Natural killer cell treated with Interleukin-12 subunit alpha and Interleukin-12 subunit beta and Interleukin-15 and Interleukin-18, amount 100 ng/mL, for 72 hours (primary cell): Measurements from ENCODE around the gene RPTOR. TPM values are rescaled to one million over a fixed set of nuclear protein-coding genes. Genes with fewer than 3 reads are reported as not detected.
"Not testable (repeated sequence)": the region's sequence is repeated elsewhere in the genome, so short reads cannot be mapped to it uniquely, and the experiment has no call there.

ENCODE experiments used
- ATAC-seq, 2 donors: fragments of 150-1000 bp; cut with Tn5 transposase in 1 of 2; sonication (Bioruptor Pico), chemical (Tn5 transposase) in 1 of 2; 2 replicates each; pipeline ENCODE4 v1.10.0; 2021
- DNase-seq: peaks from one replicate; pipeline ENCODE4 v3.0.0; 2022; ENCODE audit warnings: low spot score
- H3K27ac Mint-ChIP-seq, 2 donors: 1 replicate in 1 of 2; 2 replicates in 1 of 2; pipeline ENCODE4 v1.8.0; 2022; ENCODE audit warnings: mixed read lengths in 2 of 2, mild to moderate bottlenecking in 1 of 2, moderate library complexity in 1 of 2
- H3K27me3 Mint-ChIP-seq, 2 donors: 1 replicate in 1 of 2; 2 replicates in 1 of 2; pipeline ENCODE4 v1.8.0; 2022; ENCODE audit warnings: mixed read lengths in 2 of 2
- H3K36me3 Mint-ChIP-seq: one replicate; pipeline ENCODE4 v1.8.0; 2022; ENCODE audit warnings: mixed read lengths
- H3K4me1 Mint-ChIP-seq, 2 donors: 1 replicate in 1 of 2; 2 replicates in 1 of 2; pipeline ENCODE4 v1.8.0; 2022; ENCODE audit warnings: low read depth in 2 of 2, mixed read lengths in 2 of 2, mild to moderate bottlenecking in 1 of 2
- H3K4me3 Mint-ChIP-seq: one replicate; pipeline ENCODE4 v1.8.0; 2022; ENCODE audit warnings: mixed read lengths
- H3K9me3 Mint-ChIP-seq: 2 replicates; pipeline ENCODE4 v1.8.0; 2022; ENCODE audit warnings: mixed read lengths
- total RNA-seq, 2 donors: library from RNA; stranded (reverse); gene quantifications; one replicate each; pipeline ENCODE4 v1.2.3, GENCODE V29; 2022

Gene RPTOR
- total RNA-seq, 2 donors from 2014 or later, result 44.1 to 92.4 TPM

DNA sequence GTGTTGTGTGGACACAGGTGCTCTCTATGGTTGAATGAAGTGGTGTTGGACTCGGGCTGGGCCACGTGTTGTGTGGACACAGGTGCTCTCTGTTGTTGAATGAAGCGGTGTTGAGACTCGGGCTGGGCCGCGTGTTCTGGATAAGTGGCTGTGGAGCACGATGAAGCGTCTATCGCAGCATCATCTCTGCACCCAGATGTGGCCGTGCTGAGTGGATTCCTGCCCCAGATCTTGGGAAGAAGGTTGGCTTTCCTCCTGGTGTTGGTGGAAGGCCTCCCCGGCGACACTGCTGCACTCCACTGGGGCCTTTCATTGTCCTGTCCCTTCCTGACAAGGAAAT is 69.1 kb downstream of the RPTOR start:
- H3K36me3 Mint-ChIP-seq, result no peaks in the 10 kb centered on the region
- H3K4me3 Mint-ChIP-seq, result no peak overlapping the region
- DNase-seq (no peak), ATAC-seq (no peak)
- no peaks in the 10 kb centered on the region for H3K27me3 Mint-ChIP-seq
- H3K27ac Mint-ChIP-seq, result no peak overlapping the region
- H3K9me3 Mint-ChIP-seq, result no peaks in the 10 kb centered on the region
- H3K4me1 Mint-ChIP-seq, result peaks cover 6 to 32% of the 10 kb centered on the region in 2 donors

DNA sequence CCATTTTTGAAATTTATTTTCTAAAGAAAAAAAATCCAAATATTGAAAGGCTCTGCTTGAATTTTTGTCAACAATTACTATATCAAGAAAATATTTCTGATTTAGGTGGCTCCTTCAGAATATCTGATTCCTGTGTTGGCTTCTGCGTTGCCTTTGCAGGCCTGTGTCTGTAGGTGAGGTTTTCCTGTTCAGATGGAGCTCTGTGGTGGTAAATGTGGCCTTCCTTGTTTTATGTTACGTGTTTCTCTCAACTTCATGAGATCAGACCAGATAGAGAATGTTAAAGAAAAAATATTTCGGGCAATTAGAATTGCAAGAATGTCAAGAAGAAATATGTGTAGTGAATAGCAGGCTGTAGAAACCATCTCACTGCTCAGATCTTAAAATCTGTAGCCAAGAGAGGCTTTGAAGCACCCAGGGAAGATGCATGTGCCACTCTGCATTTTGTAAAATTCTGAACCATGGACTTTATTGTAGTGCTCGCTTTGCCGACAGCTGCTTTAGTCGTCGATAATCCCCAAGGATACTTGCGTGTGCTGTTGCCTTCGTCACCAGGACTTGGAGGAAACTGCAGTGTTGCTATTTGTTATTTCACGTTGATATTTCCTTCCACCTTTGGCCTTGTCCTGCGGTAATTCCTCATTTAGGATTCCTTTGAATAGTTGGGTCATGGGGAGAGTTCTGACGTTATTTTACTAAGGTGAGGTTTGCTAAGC is 69.9 kb downstream of the RPTOR start:
- no peaks in the 10 kb centered on the region for H3K27me3 Mint-ChIP-seq
- H3K4me3 Mint-ChIP-seq, result no peak overlapping the region
- H3K27ac Mint-ChIP-seq, result no peak overlapping the region
- H3K4me1 Mint-ChIP-seq, result peaks cover 6 to 32% of the 10 kb centered on the region in 2 donors
- H3K36me3 Mint-ChIP-seq, result no peaks in the 10 kb centered on the region
- ATAC-seq (no peak), DNase-seq (no peak)
- no peaks in the 10 kb centered on the region for H3K9me3 Mint-ChIP-seq

DNA sequence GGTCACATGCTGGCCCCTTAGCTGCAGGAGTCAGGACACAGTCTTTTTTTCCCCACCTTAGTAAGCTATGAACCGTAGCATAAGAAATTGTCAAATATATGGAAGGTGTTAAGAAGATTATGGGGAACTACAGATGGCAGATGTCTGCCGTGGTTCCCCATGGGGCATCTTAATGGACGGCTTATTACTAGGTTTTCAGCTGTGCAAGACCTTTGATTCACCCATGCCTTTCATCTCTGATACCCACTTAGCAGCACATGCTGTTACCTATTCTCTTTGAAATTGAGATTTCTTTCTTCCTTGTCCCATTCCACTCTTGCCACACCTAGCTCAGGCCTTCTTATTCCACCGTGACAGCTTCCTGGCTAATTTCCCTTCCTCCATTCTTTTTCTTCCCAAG is 70.7 kb downstream of the RPTOR start:
- Mint-ChIP-seq H3K4me1 (peaks cover 0 to 27% of the 10 kb centered on the region in 2 donors), H3K27ac (no peak overlapping the region), H3K4me3 (no peak overlapping the region), H3K27me3 (no peaks in the 10 kb centered on the region), H3K9me3 (no peaks in the 10 kb centered on the region), H3K36me3 (no peaks in the 10 kb centered on the region)
- DNase-seq (no peak), ATAC-seq (no peak)

DNA sequence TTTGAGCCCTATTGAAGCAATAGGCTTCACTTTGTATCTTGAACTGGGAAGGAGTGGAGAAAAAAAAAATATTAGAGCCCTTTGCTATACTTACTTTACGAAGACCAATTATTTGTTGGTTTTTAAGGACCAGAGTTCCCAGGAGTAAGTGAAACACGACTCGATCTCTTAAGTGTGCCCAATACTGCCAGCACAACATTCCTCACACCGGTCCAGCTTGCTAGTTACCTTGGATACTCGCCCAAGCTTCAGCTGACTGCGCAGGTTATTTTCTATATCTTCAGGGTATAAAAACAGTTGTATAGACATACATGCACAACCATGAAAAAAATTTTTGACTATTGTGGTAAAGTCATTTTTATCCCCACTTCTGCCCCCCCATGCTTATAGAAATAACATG is 72.1 kb downstream of the RPTOR start:
- Mint-ChIP-seq H3K9me3 (no peaks in the 10 kb centered on the region), H3K4me3 (no peak overlapping the region), H3K27ac (no peak overlapping the region), H3K36me3 (no peaks in the 10 kb centered on the region), H3K4me1 (peaks cover 3 to 33% of the 10 kb centered on the region in 2 donors), H3K27me3 (no peaks in the 10 kb centered on the region)
- ATAC-seq, result no peak
- DNase-seq, result no peak

DNA sequence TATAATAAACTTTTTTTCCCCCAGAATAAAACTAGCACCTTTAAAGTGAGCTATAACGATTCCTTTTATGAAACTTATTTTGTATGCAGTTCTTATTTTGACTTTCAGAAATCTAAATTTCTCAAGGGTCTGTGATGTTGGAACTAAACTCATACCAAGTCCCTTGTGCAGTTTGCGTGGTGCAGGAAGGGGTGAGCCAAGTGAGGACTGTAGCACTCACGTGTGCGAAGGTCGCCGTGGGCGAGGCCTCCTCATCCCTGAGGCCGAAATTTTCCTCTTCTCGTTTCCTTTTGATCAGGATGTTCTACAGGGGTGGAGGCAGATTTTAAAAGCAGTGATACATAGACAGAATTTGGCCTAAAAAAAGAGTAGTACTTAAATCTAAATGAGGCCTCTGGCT is 73.7 kb downstream of the RPTOR start:
- Mint-ChIP-seq H3K36me3 (no peaks in the 10 kb centered on the region), H3K27ac (no peak overlapping the region), H3K27me3 (no peaks in the 10 kb centered on the region), H3K9me3 (no peaks in the 10 kb centered on the region), H3K4me3 (no peak overlapping the region), H3K4me1 (peaks cover 11 to 39% of the 10 kb centered on the region in 2 donors)
- DNase-seq, result no peak
- ATAC-seq, result no peak

DNA sequence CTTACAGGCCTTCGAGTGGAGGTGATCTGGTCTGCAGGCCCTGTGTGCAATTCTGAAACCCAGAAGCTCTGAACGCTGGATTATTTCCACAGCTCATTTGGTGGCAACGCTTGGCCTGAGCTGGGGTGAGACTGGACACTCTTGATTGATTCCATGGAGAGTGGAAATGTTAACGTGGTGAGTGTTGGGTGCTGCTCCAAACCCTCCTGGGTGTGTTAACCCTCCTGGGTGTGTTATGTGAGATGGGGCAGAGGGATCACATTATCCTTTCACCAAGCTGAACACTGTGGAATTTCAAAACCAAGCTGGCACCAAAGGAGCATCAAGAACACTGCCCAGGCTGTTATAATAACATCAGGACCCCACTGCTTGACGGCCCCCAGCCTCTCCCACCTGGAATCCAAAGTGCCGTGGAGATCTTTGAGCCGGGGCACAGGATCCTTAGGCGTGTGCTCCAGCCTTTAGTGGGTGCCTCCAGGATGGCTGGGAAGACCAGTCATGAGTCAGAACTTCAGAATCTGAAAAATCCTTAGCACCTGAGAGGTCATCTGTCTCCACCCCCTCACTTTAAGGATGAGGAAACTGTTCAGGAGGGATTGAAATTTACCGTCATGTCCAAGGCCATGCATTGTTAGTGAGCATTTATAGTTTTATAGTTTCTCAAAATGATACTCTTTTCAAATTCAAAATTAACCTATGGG is 75.0 kb downstream of the RPTOR start:
- Mint-ChIP-seq H3K9me3 (no peaks in the 10 kb centered on the region), H3K36me3 (no peaks in the 10 kb centered on the region), H3K27ac (no peak overlapping the region), H3K27me3 (no peaks in the 10 kb centered on the region), H3K4me1 (peaks cover 11 to 31% of the 10 kb centered on the region in 2 donors), H3K4me3 (no peak overlapping the region)
- ATAC-seq, result no peak
- no peak for DNase-seq

DNA sequence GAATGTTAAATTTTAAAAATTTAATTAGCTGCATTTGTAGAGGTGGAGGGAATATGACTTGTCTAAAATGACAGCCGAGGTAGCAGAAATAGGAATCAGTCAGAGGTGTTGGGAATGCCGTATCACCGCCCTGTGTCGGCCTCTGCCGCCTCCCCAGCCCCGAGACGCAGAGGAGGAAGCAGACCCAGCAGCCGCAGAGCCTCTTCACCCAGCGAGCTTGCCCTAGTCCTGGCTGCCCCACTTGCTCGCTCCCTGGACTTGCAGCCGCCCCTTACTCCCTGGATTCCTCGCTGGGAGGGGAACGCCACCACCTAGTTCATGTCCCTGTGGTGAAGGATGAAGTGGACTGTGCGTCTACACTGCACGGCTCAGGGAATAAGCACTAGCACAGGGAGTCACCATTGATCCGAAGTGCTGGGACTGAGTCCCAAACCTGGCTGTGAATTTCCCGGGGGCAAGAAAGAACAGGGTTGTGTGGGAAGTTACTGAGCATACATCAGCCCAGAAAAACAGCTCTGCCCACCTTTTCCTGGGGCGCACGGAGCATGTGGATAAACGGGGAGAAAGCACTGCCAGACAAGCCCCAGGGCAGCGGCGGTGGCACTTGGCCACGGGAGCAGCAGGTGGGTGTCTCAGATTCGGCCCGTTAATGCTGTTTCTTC is 76.8 kb downstream of the RPTOR start:
- no peak for DNase-seq
- Mint-ChIP-seq H3K4me3 (no peak overlapping the region), H3K36me3 (no peaks in the 10 kb centered on the region), H3K9me3 (no peaks in the 10 kb centered on the region), H3K4me1 (peaks cover 11 to 22% of the 10 kb centered on the region in 2 donors), H3K27me3 (no peaks in the 10 kb centered on the region), H3K27ac (no peak overlapping the region)
- no peak for ATAC-seq

DNA sequence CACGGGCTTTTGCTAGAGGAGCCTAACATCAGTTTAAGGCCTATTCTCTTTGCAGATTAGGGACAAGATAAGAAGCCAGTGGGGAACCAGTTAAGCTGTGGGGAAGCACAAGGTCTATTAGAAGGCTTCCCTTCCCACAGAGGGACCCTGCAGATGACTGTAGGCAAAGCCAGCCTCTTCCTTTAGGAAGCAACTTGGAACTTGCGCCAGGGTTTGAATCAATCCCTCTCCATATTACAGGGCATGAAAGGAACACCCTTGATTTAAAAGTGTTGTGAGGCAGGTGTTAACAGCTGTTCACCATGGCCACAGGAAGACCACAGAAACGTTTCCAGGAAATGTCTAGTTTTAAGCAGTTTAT is 77.3 kb downstream of the RPTOR start:
- ATAC-seq (no peak), DNase-seq (no peak)
- Mint-ChIP-seq H3K9me3 (no peaks in the 10 kb centered on the region), H3K27ac (no peak overlapping the region), H3K36me3 (no peaks in the 10 kb centered on the region), H3K4me3 (no peak overlapping the region), H3K4me1 (peaks cover 11 to 22% of the 10 kb centered on the region in 2 donors), H3K27me3 (no peaks in the 10 kb centered on the region)

DNA sequence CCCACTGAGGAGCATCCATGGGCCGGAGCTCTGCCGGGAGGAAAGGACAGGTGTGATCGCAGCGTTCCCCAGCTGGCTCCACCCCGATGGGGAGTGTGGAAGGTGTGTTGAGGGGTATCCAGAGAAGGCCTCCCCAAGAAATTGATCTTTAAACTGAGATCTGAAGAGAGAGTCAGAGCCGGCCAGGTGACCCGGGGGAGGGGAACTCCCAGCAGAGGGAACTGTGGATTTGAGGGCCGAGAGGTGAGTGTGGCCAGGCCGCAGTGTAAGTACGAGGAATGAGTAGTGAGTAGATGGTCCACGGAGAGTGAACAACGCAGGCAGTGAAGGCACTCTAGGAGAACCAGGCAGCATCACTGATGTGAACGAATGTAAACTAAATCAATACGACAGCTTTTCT is 80.2 kb downstream of the RPTOR start:
- no peak overlapping the region for H3K27ac Mint-ChIP-seq
- H3K36me3 Mint-ChIP-seq, result no peaks in the 10 kb centered on the region
- no peaks in the 10 kb centered on the region for H3K9me3 Mint-ChIP-seq
- ATAC-seq (no peak), DNase-seq (no peak)
- no peak overlapping the region for H3K4me3 Mint-ChIP-seq
- H3K27me3 Mint-ChIP-seq, result no peaks in the 10 kb centered on the region
- H3K4me1 Mint-ChIP-seq, result peaks cover 11 to 18% of the 10 kb centered on the region in 2 donors

DNA sequence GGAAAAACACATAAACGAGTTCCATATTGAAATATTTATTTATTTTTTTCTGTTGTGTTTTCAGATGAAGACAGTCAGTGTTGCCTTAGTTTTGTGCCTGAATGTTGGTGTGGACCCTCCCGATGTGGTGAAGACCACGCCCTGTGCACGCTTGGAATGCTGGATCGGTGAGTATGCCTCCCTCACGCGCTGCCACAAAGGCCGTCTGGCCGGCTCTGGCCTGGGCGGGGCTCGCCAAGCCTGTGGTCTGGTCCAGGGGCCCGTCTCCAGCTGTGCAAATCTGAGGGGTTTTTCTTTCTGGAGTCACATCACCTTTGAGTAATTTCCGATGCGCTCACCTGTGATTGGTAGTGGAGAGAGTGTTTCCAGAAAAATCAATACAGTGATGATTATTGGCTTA is 81.0 kb downstream of the RPTOR start:
- H3K9me3 Mint-ChIP-seq, result no peaks in the 10 kb centered on the region
- DNase-seq, result no peak
- no peak overlapping the region for H3K27ac Mint-ChIP-seq
- ATAC-seq, result no peak
- H3K27me3 Mint-ChIP-seq, result no peaks in the 10 kb centered on the region
- no peaks in the 10 kb centered on the region for H3K36me3 Mint-ChIP-seq
- no peak overlapping the region for H3K4me3 Mint-ChIP-seq
- peaks cover 11 to 16% of the 10 kb centered on the region in 2 donors for H3K4me1 Mint-ChIP-seq

DNA sequence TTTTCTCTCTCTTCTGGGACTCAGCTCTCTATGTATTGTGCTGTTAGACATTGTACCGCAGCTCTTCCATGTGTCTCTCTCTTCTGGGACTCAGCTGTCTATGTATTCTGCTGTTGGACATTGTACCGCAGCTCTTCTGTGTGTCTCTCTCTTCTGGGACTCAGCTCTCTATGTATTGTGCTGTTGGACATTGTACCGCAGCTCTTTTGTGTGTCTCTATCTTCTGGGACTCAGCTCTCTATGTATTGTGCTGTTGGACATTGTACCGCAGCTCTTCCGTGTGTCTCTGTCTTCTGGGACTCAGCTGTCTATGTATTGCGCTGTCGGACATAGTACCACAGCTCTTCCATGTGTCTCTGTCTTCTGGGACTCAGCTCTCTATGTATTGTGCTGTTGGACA is 84.2 kb downstream of the RPTOR start:
- H3K9me3 Mint-ChIP-seq, DNase-seq, ATAC-seq, H3K36me3 Mint-ChIP-seq, H3K4me1 Mint-ChIP-seq, H3K4me3 Mint-ChIP-seq, H3K27ac Mint-ChIP-seq, H3K27me3 Mint-ChIP-seq: not testable (repeated sequence)

DNA sequence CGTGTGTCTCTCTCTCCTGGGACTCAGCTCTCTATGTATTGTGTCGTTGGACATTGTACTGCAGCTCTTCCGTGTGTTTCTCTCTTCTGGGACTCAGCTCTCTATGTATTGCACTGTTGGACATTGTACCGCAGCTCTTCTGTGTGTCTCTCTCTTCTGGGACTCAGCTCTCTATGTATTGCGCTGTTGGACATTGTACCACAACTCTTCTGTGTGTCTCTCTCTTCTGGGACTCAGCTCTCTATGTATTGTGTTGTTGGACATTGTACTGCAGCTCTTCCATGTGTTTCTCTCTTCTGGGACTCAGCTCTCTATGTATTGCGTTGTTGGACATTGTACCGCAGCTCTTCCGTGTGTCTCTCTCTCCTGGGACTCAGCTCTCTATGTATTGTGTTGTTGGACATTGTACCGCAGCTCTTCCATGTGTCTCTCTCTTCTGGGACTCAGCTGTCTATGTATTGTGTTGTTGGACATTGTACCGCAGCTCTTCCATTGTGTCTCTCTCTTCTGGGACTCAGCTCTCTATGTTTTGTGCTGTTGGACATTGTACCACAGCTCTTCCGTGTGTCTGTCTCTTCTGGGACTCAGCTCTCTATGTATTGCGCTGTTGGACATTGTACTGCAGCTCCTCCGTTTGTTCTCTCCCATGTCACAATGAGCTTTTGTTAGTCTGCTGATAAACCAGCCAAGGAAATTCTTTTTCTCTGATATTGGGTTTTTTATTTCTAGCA is 84.8 kb downstream of the RPTOR start:
- Mint-ChIP-seq H3K36me3 (no peaks in the 10 kb centered on the region), H3K4me1 (peaks cover 0 to 5% of the 10 kb centered on the region in 2 donors), H3K27me3 (no peaks in the 10 kb centered on the region), H3K4me3 (no peak overlapping the region), H3K27ac (no peak overlapping the region), H3K9me3 (no peaks in the 10 kb centered on the region)
- DNase-seq (no peak), ATAC-seq (no peak)

DNA sequence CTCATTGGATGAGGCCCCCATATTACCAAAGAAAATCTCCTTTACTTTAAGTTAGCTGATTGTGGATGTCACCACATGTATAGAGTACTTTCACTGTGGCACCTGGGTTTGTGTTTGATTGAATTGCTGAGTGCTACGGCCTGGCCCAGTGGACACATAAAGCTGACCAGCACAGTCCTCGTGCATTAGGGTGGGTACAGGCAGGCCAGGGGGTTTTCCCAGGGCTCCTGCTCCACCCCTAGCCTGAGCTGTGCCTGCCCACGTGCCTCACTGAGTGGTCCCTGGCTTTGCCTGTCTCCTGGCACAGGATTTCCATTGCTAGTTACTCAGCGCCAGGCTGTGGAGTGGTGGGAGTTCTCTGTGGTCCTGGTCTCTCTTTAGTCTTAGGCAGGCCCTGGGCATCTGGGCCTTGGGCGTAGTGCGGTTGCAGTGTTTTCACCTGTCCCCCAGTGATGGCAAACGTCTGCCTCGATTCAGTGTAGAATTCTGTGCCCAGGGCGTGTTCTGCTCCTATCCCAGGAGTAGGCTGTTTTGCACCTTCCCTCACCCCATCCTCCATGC is 86.0 kb downstream of the RPTOR start:
- Mint-ChIP-seq H3K36me3 (no peaks in the 10 kb centered on the region), H3K27me3 (no peaks in the 10 kb centered on the region), H3K4me1 (peaks cover 8 to 13% of the 10 kb centered on the region in 2 donors), H3K4me3 (no peak overlapping the region), H3K27ac (no peak overlapping the region), H3K9me3 (no peaks in the 10 kb centered on the region)
- DNase-seq (no peak), ATAC-seq (peak in 1 of 2 donors; percentile 45)
